ENCODE data around the gene TEF.

Gene TEF

GRCh38 chr22:41381329-41382097 is at the start of gene TEF:
TEF (plus strand) TSS chr22:41381942; CDS start chr22:41382045, 103 bp downstream.
- peak; percentile 98 for DNase-seq

- no peak for DNase-seq
Measured at GRCh38 chr22:41332217-41332939, 49.4 kb upstream of the TEF start.

GRCh38 chr22:41333806-41334205 is 47.9 kb upstream of the TEF start:
- no peak for DNase-seq

- DNase-seq, result no peak
Measured at GRCh38 chr22:41334215-41334614, 47.5 kb upstream of the TEF start.

GRCh38 chr22:41334951-41335635 is 46.6 kb upstream of the TEF start:
- no peak for DNase-seq

GRCh38 chr22:41338614-41339212 is 43.0 kb upstream of the TEF start:
- no peak for DNase-seq

GRCh38 chr22:41339823-41340222 is 41.9 kb upstream of the TEF start:
- DNase-seq, result no peak

GRCh38 chr22:41340357-41340756 is 41.4 kb upstream of the TEF start:
- no peak for DNase-seq

- DNase-seq, result no peak
Measured at GRCh38 chr22:41341012-41341411, 40.7 kb upstream of the TEF start.

GRCh38 chr22:41341990-41342389 is 39.8 kb upstream of the TEF start:
- no peak for DNase-seq

GRCh38 chr22:41343300-41343699 is 38.4 kb upstream of the TEF start:
- no peak for DNase-seq

GRCh38 chr22:41343717-41344116 is 38.0 kb upstream of the TEF start:
- DNase-seq, result no peak

- DNase-seq, result no peak
Measured at GRCh38 chr22:41344189-41344788, 37.5 kb upstream of the TEF start.

GRCh38 chr22:41345807-41346335 is 35.9 kb upstream of the TEF start:
- no peak for DNase-seq

GRCh38 chr22:41347066-41347859 is 34.5 kb upstream of the TEF start:
- DNase-seq, result no peak

- DNase-seq, result no peak
Measured at GRCh38 chr22:41348964-41349484, 32.7 kb upstream of the TEF start.

- no peak for DNase-seq
Measured at GRCh38 chr22:41350087-41350486, 31.7 kb upstream of the TEF start.

- DNase-seq, result no peak
Measured at GRCh38 chr22:41351011-41351410, 30.7 kb upstream of the TEF start.

- DNase-seq, result no peak
Measured at GRCh38 chr22:41352058-41352457, 29.7 kb upstream of the TEF start.

- DNase-seq, result no peak
Measured at GRCh38 chr22:41353862-41354575, 27.7 kb upstream of the TEF start.

- DNase-seq, result no peak
Measured at GRCh38 chr22:41354979-41355378, 26.8 kb upstream of the TEF start.

All from KG1 (cell line).